GM10248 (cell line): Measurements from ENCODE around the gene CUL9.

Experiments used
- CTCF ChIA-PET: fragments of 300-600 bp; sonication (Branson Sonifier 250); formaldehyde crosslinking; extraction: SDS; loops from one replicate; lab custom pipeline; 2021; ENCODE audit warnings: antibody characterized with exemption; lab: Yijun Ruan, JAX
- POLR2A ChIA-PET: fragments of 350-650 bp; sonication (Branson Sonifier 250); formaldehyde crosslinking; extraction: SDS; loops from one replicate; lab custom pipeline; 2020; ENCODE audit warnings: antibody characterized with exemption; lab: Yijun Ruan, JAX
- DNase-seq: peaks from one replicate; pipeline ENCODE4 v3.0.0; 2012; ENCODE audit errors: extremely low spot score
- CTCF ChIP-seq: IDR thresholded peaks from 2 replicates; pipeline ENCODE4 v1.5.1; 2012; ENCODE audit warnings: mild to moderate bottlenecking, low read depth; ENCODE audit errors: extremely low read depth, missing control alignments, control extremely low read depth

CUL9 gene

DNA sequence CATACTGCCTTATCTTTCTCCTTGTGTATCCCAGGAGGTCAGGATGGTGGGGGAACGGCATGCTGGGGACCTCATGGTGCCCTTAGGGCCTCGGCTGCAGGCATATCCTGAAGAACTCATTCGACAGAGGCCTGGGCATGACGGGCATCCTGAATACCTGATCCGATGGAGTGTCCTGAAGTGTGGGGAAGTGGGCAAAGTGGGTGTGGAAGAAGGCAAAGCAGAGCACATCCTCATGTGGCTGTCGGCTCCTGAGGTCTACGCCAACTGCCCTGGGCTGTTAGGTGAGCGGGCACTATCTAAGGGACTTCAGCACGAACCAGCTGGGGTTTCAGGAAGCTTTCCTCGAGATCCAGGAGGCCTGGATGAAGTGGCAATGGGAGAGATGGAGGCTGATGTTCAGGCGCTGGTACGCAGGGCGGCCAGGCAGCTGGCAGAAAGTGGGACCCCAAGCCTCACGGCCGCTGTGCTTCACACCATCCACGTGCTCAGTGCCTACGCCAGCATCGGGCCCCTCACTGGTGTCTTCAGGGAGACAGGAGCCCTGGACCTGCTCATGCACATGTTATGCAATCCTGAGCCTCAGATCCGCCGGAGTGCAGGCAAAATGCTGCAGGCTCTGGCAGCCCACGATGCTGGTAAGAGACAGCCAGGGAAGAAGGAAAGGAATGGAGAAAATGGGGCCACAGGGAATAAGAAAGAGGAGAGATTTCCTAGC is 2.4 kb downstream of the CUL9 start:
- no peak for TF ChIP-seq CTCF
- no peak for DNase-seq
- POLR2A ChIA-PET: no interaction called here
- CTCF ChIA-PET: interaction anchor here (0.9 kb wide), 1 partner anchor 9 kb away, joined by 3 read pairs; no protein-coding TSS in a partner anchor

GRCh38 chr6:43185391-43185985 is 3.5 kb downstream of the CUL9 start:
- ChIA-PET POLR2A (no interaction called here), CTCF (interaction anchor here (1.2 to 1.5 kb wide), 3 partner anchors 12 to 302 kb away, joined by 3 read pairs; no protein-coding TSS in a partner anchor)
- TF ChIP-seq CTCF: no peak
- no peak for DNase-seq

GRCh38 chr6:43186019-43186418 is 4.0 kb downstream of the CUL9 start:
- TF ChIP-seq CTCF: no peak
- ChIA-PET CTCF (interaction anchor here (1.2 to 1.5 kb wide), 4 partner anchors 13 to 301 kb away, joined by 3 read pairs; no protein-coding TSS in a partner anchor), POLR2A (no interaction called here)
- no peak for DNase-seq

DNA sequence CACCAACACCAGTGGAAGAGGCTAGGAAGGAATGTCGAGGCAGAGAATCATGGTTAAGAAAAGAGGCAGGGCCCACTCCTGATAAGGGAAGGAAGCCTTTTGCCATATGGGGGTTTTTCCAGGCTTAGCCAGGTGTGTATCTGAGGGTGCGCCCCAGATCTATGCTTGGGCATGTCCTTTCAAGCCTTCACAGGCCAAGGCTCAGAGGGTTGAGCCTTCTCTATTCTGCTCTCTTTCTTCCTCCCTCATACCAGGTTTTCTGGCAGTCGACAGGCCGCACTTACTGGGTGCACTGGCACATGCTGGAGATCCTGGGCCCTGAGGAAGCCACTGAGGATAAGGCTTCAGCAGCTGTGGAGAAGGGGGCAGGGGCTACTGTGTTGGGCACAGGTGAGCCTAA is 4.7 kb downstream of the CUL9 start:
- POLR2A ChIA-PET: no interaction called here
- DNase-seq: no peak
- TF ChIP-seq CTCF: no peak
- CTCF ChIA-PET: interaction anchor here (1.0 to 1.9 kb wide), 3 partner anchors 13 to 43 kb away, joined by 3 to 4 read pairs (median 3); partner anchors contain the start of gene DNPH1

GRCh38 chr6:43187821-43188220 is 5.8 kb downstream of the CUL9 start:
- CTCF ChIA-PET: interaction anchor here (1.0 to 1.9 kb wide), 3 partner anchors 10 to 41 kb away, joined by 3 to 4 read pairs (median 3); partner anchors contain the start of gene DNPH1
- no peak for DNase-seq
- TF ChIP-seq CTCF: no peak
- POLR2A ChIA-PET: no interaction called here

DNA sequence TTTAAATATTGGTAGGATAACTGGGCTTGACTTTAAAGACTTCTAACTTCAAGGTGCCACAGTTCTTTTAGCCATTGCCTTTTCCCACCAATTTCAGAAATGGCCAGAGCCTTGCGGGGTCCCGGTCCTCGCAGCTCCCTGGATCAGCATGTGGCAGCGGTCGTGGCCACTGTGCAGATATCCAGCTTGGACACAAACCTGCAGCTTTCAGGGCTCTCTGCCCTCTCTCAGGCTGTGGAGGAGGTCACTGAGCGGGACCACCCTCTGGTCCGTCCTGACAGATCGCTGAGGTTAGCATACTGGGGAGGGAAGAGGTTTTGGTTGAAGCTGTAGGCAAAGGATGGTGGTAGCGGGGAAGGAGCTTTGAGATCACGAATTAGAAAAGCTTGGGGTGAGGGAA is 6.4 kb downstream of the CUL9 start:
- ChIA-PET POLR2A (no interaction called here), CTCF (interaction anchor here (1.1 to 1.9 kb wide), 4 partner anchors 8 to 41 kb away, joined by 3 to 4 read pairs (median 4); partner anchors contain the start of gene DNPH1)
- no peak for DNase-seq
- no peak for TF ChIP-seq CTCF
